Measurements from ENCODE around the gene ATG10. TPM values are rescaled to one million over a fixed set of nuclear protein-coding genes. Genes with fewer than 3 reads are reported as not detected.

ATG10 gene
- total and polyA plus RNA-seq, 2 of the 8 experiments (the other 6 are each of a cell fraction or from before 2014, with no cell fraction given): 3.7 to 8.8 TPM

DNA sequence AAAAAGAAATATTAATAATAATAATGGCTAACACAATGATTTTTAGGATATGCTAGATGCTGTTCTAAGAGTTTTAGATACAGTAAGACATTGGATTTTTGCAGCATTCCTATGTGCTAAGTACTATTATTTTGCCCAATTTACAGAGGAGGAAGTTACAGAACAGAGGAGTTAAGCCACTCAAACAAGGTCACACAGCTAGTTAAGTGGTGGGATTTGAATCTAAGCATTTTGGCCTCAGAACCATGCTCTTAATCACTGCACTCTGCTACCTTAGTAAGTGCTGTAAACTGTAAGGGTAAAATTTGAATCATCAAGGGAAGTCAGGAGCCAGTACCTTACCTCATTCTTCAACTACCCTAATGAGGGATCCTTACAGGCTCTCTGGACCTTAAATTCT is 280.9 kb downstream of the ATG10 start:
- no peaks in the 10 kb centered on the region for H3K9me3 ChIP-seq (ENCODE audit: insufficient read depth in 2 of 2, low read depth in 1 of 2, low read length in 1 of 2)
- no peak overlapping the region for H2AFZ ChIP-seq (ENCODE audit: low read length)
- ChIA-PET POLR2A (ENCODE audit: partially characterized antibody) (no interaction called here), CTCF (ENCODE audit: partially characterized antibody) (no interaction called here)
- H3K4me1 ChIP-seq (replicated peaks in 1 of 4; ENCODE audit: control insufficient read depth in 3 of 4, insufficient read depth in 4 of 4, low read length in 3 of 4): peaks cover 0 to 9% (median 3%) of the 10 kb centered on the region in 4 experiments
- no peak overlapping the region for H2BK5ac ChIP-seq (ENCODE audit: low read depth, low read length)
- H3K23ac ChIP-seq (ENCODE audit: insufficient read length): no peak overlapping the region
- no peak overlapping the region for H2AK5ac ChIP-seq (ENCODE audit: low read depth, low read length)
- H2BK12ac ChIP-seq (ENCODE audit: low read depth, low read length): no peak overlapping the region
- no peak overlapping the region for H3K27ac ChIP-seq (ENCODE audit: low read depth, low read length)
- no peaks in the 10 kb centered on the region for H3K27me3 ChIP-seq (replicated peaks in 1 of 4; ENCODE audit: control insufficient read depth in 3 of 4, extremely low read depth in 1 of 4, insufficient read depth in 3 of 4, low read length in 3 of 4)
- no peak overlapping the region for H3K4me2 ChIP-seq (ENCODE audit: insufficient read depth in 1 of 2, low read depth in 2 of 2, low read length in 2 of 2)
- H4K91ac ChIP-seq (replicated peaks; ENCODE audit: insufficient read length, low read length): no peak overlapping the region
- no peak overlapping the region for H3K4me3 ChIP-seq (ENCODE audit: extremely low read depth in 1 of 4, insufficient read depth in 2 of 4, low read depth in 3 of 4, low read length in 4 of 4)
- FAIRE-seq (peak; percentile 62), DNase-seq (ENCODE audit: low read depth in 1 of 2, low spot score in 2 of 2) (no peak)
- H4K5ac ChIP-seq (ENCODE audit: insufficient read length, low read depth, low read length): no peak overlapping the region
- H3K56ac ChIP-seq (replicated peaks; ENCODE audit: insufficient read length, low read depth, low read length): no peak overlapping the region
- no peak overlapping the region for H4K8ac ChIP-seq (ENCODE audit: extremely low read depth, insufficient read depth, low read length)
- no peak overlapping the region for H3K14ac ChIP-seq (ENCODE audit: insufficient read length)
- TF ChIP-seq EGR1 (IDR thresholded peaks at IDR 0.05; ENCODE audit: borderline replicate concordance, low read depth, low read length) (no peak), KDM1A (IDR thresholded peaks at IDR 0.05; ENCODE audit: borderline replicate concordance, low read length) (peak; percentile 66)
- H4K20me1 ChIP-seq (replicated peaks in 1 of 2; ENCODE audit: control insufficient read depth in 1 of 2, insufficient read depth in 2 of 2, low read length in 2 of 2): no peaks in the 10 kb centered on the region
- no peak overlapping the region for H3K4ac ChIP-seq (replicated peaks; ENCODE audit: insufficient read length, low read depth, low read length)
- no peak overlapping the region for H3K18ac ChIP-seq (ENCODE audit: extremely low read depth, low read length)
- H2BK120ac ChIP-seq (replicated peaks; ENCODE audit: low read depth, low read length): no peak overlapping the region
- no peaks in the 10 kb centered on the region for H3K23me2 ChIP-seq (ENCODE audit: low read depth, low read length)
- no peak overlapping the region for H2BK20ac ChIP-seq (ENCODE audit: low read length)
- H3K36me3 ChIP-seq (ENCODE audit: control insufficient read depth in 2 of 4, insufficient read depth in 4 of 4, low read length in 3 of 4): no peaks in the 10 kb centered on the region
- H2BK15ac ChIP-seq (ENCODE audit: low read length): no peak overlapping the region
- no peaks in the 10 kb centered on the region for H3K79me1 ChIP-seq (ENCODE audit: low read depth, low read length)
- no peaks in the 10 kb centered on the region; a peak in 1 of 4 replicates for H3K79me2 ChIP-seq (ENCODE audit: control insufficient read depth in 1 of 2, insufficient read depth in 2 of 2, low read length in 2 of 2)
- H3K9ac ChIP-seq (replicated peaks in 1 of 4; ENCODE audit: extremely low read depth in 1 of 4, low read depth in 3 of 4, low read length in 3 of 4): no peak overlapping the region

Measured in H1 (cell line).